ENCODE data around the gene HOXD11.

HOXD11 gene

GRCh38 chr2:176081376-176081836 is 25.7 kb upstream of the HOXD11 start:
- FAIRE-seq (no peak), DNase-seq (ENCODE audit: low spot score) (no peak)

- FAIRE-seq (no peak), DNase-seq (ENCODE audit: low spot score) (no peak)
These were observed 25.1 kb upstream of the HOXD11 start for GRCh38 chr2:176081837-176082524.

- DNase-seq (ENCODE audit: low spot score) (no peak), FAIRE-seq (no peak)
These were observed 24.6 kb upstream of the HOXD11 start for GRCh38 chr2:176082525-176082823.

GRCh38 chr2:176082824-176083751 is 24.0 kb upstream of the HOXD11 start:
- no peak for DNase-seq (ENCODE audit: low spot score)
- no peak for FAIRE-seq

GRCh38 chr2:176083796-176084261 is 23.3 kb upstream of the HOXD11 start, which contains the start of gene EVX2:
Gene EVX2, minus strand, starts transcription at chr2:176083962. Its CDS starts 186 bp downstream, at chr2:176083776.
- FAIRE-seq (no peak), DNase-seq (ENCODE audit: low spot score) (no peak)

GRCh38 chr2:176084611-176085119 is 22.4 kb upstream of the HOXD11 start:
- FAIRE-seq (no peak), DNase-seq (ENCODE audit: low spot score) (no peak)

DNA sequence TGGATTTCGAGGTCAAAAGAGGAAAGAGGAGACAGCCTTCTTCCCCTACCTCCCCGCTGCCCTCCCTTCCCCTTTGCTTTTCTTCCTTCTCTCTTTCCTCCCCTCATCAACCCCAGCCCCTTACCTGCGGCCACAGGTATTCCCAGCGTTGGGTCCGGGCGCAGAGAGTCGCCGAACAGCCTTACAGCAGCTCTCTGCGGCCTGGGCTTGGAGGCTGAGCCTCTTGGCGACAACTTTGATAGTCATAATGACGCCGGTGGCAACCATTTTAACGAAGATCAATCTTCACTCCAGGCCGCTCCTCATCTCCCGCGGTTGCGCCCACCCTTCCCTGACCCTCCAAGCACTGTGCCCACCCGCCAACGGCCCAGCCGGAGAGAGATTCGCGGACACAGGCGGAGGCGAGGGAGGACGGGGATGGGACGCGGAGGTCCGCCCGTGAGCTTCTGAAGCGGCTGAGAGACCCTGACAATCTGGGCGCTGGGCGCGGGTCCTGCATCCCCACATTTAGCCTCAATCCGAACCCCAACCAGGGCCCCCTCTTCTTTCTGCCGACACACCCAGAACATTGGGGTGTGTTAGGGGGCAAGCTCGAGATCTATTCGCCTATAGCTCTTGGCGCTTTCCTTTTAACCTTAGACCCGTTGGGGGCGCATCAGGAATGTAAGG is 21.8 kb upstream of the HOXD11 start:
- FAIRE-seq (no peak), DNase-seq (ENCODE audit: low spot score) (no peak)

DNA sequence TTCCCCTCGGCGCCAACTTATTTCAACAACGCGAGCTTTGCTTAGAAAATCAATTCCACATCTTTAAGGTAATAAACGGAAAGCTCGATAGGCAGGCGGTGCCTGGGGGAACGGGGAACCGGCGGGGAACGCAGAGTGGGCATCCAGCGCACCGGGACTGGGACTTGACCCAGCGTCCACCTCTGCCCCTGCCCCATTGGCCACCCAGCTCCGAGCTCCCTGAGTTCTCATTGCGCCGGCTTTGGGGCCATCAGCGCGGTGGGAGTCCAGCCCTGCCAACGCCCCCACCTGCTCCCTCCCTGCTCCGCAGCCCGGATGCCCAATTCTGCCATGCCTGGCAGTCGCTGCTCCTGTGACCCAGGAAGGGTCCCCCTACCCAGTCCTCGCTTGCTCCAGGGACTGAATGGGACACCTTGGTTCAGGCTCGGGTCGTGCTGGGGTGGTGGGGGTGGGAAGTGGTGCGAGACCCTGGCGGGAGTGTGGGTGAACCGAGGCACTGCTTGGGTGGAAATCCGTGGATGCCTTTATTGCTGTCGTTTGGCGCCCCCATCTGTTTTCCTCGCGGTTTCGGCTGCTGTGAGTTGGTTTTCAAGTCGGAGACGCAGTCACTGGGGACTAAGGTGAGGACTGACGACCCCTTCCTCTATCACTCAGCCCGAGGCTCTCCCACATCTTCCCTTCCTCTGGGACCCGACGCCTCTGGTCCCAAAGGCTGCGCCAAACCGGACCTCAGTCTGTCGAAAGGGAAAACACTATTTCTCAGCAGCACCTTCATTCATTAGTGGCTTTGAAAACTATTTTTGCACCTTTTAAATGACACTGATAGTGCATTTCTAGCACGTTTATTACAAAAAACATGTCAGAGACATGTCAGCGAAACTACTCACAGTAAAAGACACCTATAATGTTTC is 21.0 kb upstream of the HOXD11 start:
- peak; percentile 67 for DNase-seq (ENCODE audit: low spot score)
- FAIRE-seq = no peak

- FAIRE-seq (no peak), DNase-seq (ENCODE audit: low spot score) (no peak)
These were observed 19.6 kb upstream of the HOXD11 start for GRCh38 chr2:176087330-176088047.

- FAIRE-seq = no peak
- peak; percentile 86 for DNase-seq (ENCODE audit: low spot score)
These were observed 18.8 kb upstream of the HOXD11 start for GRCh38 chr2:176088048-176088936.

DNA sequence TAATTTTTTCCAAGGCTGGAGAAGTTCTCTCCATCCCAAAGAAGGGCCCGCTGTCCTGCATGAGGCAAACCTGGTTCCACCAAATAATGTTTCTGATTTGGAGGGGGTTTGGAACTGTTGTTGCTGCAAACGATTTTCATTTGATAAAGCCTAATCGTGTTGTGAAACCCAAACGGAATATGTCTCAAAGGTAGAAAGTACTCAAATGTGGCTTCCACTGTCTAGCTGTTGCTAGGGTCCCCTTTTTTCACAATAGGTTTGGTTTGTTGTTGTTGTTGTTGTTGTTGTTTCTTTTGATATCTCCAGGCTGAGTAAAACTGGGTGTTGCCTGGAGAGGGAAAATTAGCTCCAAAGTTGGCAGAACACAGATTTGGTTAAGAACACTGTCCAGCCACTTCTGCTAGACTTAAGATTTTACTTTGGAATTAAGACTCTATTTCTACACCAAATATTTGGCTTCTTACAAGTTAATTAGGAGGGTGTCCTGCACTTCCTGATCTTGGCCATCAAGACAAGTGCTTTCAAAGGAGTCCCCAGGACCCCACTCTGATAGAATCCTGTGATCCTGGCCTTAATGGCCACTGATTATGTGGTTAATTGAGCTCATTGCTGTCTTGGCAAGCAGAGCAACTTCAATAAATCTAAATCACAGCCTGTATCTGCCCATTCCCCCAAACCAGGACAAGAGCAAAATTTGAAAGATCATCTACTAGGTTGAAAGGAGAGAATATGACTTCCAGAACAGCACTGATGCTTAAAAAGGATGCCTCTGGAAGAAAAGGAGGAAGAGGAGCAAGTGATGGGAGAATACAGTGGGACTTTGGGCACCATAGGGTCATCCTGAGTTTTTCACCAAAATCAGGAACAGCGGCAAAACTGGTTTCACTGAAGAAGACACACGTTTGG is 17.9 kb upstream of the HOXD11 start:
- DNase-seq (ENCODE audit: low spot score) = no peak
- no peak for FAIRE-seq

- DNase-seq (ENCODE audit: low spot score) (no peak), FAIRE-seq (no peak)
These were observed 17.2 kb upstream of the HOXD11 start for GRCh38 chr2:176089843-176090395.

- FAIRE-seq = no peak
These were observed 16.2 kb upstream of the HOXD11 start for GRCh38 chr2:176090862-176091261.

DNA sequence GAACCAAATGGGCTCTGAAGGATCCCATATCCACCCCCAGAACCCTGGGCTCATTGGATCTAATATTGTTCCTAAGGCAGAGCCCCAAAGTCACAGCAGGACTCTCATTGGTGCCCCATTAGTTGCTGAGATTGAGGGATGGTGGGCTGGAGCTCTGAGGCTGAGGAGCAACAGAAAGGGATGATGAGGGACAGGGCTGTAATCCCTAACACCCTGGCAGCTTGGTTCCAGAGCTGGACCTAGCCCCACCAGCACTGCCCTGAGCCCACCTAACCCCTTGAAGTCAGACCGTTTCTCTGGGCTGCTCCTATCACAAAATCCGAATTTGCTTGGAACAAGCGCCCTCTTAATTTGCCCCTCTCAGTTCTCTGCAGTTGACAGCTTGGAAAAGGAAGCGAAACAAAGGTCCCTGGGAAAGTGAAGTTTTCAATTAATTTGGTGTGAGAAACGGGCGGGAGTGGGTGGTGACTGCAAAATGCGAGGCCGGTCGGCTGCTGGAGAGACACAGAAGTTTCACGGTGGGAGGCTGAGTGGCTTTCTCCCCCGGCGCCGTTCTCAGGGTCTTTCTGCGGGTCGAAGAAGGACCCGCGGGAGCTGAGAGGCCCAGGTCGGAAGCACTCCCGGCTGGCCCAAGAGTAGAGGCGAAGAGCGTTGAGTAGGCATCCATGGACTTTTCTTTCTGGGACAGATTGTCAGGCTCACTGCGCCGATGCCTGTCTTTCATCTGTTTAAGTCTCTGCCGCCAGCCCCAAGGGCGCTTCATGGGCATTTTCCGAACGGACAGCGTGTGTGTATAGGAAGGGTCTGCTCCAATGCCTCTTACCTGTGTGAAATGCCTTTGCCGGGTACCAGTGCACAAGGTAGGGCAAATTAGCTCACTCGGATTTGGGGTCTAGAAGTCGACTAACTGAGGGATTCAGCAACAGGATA is 15.5 kb upstream of the HOXD11 start:
- no peak for DNase-seq (ENCODE audit: low spot score)
- no peak for FAIRE-seq

More at GRCh38 chr2:176090862-176091261, 16.2 kb upstream of the HOXD11 start:
- no peak for DNase-seq (ENCODE audit: low spot score)

DNA sequence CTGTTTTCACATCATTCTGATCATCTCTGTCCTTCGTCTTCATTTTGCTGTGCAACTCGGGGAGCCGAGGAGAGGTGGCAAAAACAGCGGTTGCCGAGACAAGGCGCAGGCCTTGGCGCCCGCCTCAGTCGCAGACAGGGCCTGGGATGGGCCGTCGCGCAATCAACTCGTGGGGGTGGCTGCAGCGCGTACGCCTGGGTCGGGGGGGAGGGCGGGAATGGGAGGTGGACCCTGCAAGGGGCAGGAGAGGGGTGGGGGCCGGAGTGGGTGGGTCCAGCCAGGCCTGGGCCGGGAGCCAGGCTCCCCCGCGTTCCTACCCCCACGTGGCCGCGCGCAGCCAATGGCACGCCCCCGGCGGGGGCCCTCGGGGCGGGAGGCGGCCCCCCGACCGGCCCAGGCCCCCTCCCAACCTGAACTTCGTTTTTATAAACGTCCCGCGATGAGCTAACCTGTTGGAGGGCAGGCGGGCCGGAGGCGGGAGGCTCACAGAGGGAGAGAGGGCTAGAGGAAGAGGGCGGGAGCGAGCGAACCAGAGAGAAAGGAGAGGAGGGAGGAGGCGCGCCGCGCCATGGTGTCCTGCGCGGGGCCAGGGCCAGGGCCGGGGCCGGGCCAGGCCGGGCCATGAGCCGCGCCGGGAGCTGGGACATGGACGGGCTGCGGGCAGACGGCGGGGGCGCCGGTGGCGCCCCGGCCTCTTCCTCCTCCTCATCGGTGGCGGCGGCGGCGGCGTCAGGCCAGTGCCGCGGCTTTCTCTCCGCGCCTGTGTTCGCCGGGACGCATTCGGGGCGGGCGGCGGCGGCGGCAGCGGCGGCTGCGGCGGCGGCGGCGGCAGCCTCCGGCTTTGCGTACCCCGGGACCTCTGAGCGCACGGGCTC is 14.6 kb upstream of the HOXD11 start, which contains the start of gene HOXD13:
Gene HOXD13 (plus strand): TSS at position 452 of the 875 bp plus-strand sequence. CDS start 170 bp downstream, at position 622.
- FAIRE-seq (no peak), DNase-seq (ENCODE audit: low spot score) (no peak)
